GM19238 (cell line): ENCODE data around the gene TP53AIP1.
"Not testable (repeated sequence)": the region's sequence is repeated elsewhere in the genome, so short reads cannot be mapped to it uniquely, and the experiment has no call there.

Experiments
- DNase-seq: peaks from one replicate; pipeline ENCODE4 v3.0.0; 2011; ENCODE audit warnings: low spot score; ENCODE audit not compliant: insufficient read length

The TP53AIP1 gene

GRCh38 chr11:128926000-128926399, 16.7 kb downstream of the TP53AIP1 start:
- DNase-seq, result no peak

DNA sequence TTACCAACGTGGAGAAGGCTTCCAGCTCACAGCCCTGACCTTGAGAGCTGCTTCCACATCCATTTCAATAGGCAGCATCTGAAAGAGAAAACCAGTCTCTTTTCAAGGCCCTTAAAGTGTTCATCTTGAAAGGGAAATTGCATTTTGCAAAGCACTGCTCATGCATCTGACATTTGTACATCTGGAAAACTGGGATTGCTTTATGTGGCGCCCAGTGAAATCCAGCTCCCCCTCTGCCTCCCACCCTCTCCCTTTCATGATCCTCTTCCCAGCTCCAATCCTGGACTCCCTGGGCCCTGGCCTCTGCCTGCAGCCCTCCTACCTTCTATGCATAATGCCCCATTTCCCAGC, 17.4 kb downstream of the TP53AIP1 start:
- DNase-seq, result no peak

- no peak for DNase-seq
Measured at GRCh38 chr11:128924510-128925249, 18.0 kb downstream of the TP53AIP1 start.

DNA sequence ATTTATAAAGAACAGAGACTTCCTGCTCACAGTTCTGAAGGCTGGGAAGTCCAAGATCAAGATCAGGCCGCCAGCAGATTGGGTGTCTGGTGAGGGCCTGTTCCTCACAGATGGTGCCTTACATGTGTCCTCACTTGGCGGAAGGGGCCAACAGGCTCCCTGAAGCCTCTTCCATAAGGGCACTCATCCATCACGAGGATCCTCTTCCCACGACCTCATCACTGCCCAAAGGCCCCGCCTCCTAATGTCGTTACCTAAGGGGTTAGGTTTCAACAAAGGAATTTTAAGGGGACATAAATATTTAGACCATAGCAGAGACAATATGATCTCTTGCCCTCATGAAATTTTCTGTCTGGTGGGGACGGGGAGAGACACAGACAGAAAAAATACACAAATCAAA, 18.6 kb downstream of the TP53AIP1 start:
- no peak for DNase-seq

GRCh38 chr11:128921793-128922192, 20.9 kb downstream of the TP53AIP1 start:
- DNase-seq, result no peak

- DNase-seq, result no peak
Measured at GRCh38 chr11:128920666-128921065, 22.0 kb downstream of the TP53AIP1 start.

DNA sequence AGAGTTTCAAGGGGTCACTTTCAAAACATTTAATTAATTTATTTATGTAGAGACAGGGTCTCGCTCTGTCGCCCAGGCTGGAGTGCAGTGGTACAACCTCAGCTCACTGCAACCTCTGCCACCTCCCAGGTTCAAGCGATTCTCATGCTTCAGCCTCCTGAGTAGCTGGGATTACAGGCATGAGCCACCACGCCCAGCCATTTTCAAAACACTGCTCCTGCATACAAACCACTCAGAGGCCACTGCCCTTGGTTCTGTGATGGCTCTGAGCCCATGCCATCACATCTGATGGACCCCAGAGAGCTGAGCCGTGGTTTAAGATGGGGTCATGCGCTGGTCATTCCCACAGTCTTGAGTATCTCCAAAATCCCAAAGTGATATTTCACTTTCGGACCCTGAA, 23.0 kb downstream of the TP53AIP1 start:
- not testable (repeated sequence) for DNase-seq

DNA sequence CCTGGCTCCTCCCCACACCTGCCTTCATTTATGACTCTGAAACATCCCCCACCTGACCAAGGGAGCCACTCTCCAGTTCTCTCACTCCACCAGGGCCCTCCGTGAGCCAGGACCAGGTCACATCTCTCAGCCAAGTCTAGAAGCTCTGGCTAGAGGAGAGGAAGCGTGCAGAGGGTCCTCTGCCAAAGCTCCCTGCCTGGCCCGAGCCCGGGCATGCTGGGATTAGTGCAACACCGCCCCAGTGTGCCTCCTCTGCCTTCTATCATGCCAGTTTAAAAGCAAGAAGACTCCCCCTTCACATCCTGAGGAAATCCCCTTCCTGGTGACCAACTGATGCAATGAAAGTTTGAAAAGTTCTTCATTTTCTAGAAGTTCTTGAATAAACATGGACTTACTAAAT, 23.5 kb downstream of the TP53AIP1 start:
- DNase-seq, result no peak

DNA sequence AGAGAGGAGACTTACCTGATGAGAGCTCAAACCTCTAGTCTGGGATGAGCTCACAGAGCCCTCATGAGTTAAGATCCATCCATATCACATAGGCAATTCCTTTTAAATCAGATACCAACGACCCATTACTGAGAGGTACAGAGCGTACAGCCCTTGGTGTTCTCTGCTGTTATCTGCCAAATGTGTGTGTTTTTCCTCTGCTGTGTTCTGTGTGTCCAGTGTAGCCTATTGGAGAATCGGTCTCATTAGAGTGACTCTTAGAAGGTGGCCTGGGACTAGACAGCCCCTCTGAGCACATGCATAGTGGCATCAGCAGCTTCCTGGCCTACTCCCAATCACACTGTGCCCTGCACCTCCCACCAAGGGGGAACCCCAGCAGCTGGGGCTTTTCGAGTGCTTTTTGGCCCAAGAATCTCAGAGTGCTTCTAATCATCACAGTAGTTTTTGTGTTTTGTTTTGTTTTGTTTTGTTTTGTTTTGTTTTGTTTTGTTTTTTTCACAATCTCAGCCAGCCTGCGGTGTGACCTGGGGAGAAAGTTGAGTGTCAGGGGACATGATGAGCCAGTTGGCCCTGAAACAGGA, 25.4 kb downstream of the TP53AIP1 start:
- DNase-seq, result no peak

- no peak for DNase-seq
Measured at GRCh38 chr11:128916681-128917080, 26.0 kb downstream of the TP53AIP1 start.

- no peak for DNase-seq
Measured at GRCh38 chr11:128916037-128916572, 26.6 kb downstream of the TP53AIP1 start.

- DNase-seq, result no peak
Measured at GRCh38 chr11:128915149-128915521, 27.5 kb downstream of the TP53AIP1 start.

- DNase-seq, result no peak
Measured at GRCh38 chr11:128914216-128915148, 28.2 kb downstream of the TP53AIP1 start.

- no peak for DNase-seq
Measured at GRCh38 chr11:128913806-128914205, 28.9 kb downstream of the TP53AIP1 start.

DNA sequence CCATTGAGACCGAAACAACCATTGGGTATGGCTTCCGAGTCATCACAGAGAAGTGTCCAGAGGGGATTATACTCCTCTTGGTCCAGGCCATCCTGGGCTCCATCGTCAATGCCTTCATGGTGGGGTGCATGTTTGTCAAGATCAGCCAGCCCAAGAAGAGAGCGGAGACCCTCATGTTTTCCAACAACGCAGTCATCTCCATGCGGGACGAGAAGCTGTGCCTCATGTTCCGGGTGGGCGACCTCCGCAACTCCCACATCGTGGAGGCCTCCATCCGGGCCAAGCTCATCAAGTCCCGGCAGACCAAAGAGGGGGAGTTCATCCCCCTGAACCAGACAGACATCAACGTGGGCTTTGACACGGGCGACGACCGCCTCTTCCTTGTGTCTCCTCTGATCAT, 31.0 kb downstream of the TP53AIP1 start:
- DNase-seq, result no peak

GRCh38 chr11:128911239-128911638, 31.4 kb downstream of the TP53AIP1 start:
- no peak for DNase-seq

DNA sequence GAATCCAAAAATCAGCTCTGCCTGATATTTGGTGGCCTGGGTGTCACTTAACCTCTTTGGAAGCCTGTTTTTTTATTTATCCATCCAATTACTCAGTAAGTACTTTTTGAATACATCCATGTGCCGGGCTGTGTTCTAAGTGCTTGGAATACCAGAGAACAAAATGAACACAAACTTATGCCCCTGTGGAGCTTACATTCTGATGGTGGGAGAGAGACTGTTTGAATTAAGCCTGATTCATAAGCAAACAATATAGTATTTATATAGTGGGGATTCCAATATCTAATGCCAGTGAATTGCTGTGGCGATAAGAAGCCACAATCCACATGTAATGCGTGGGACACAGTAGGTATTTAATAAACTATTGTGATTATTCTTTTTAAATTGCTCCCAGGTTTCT, 32.1 kb downstream of the TP53AIP1 start:
- DNase-seq, result no peak

- no peak for DNase-seq
Measured at GRCh38 chr11:128909438-128910125, 33.1 kb downstream of the TP53AIP1 start.

- DNase-seq, result no peak
Measured at GRCh38 chr11:128908391-128909246, 34.1 kb downstream of the TP53AIP1 start.

DNA sequence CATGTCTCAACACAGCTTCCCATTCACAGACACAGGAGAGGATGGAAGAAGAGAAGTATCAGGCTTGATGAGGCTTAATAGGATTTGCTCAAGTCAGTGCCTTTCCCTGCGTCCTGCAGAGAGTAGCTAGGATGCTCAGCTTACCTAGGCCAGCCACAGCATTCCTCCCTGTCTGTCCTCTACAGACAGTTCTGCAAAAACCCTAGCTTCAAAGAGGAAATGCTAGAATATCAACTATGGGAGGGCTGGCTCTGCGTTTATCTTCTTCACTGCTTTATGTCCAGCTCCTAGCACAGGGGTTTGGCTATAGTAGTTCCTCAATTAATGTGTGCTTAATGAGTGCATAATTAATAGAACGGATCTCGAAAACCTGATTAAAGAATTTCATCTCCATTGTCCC, 35.1 kb downstream of the TP53AIP1 start:
- no peak for DNase-seq
